Activated CD8-positive, alpha-beta memory T cell treated with anti-CD3 and anti-CD28 coated beads, Interleukin-2, amount 10 ng/mL, durations not matched to agents 7 days and 5 days (primary cell): Measurements from ENCODE around the gene GAB4. TPM values are rescaled to one million over a fixed set of nuclear protein-coding genes. Genes with fewer than 3 reads are reported as not detected.
"Not testable (repeated sequence)": the region's sequence is repeated elsewhere in the genome, so short reads cannot be mapped to it uniquely, and the experiment has no call there.

ENCODE experiments used
- ATAC-seq: fragments of 150-1000 bp; cut with Tn5 transposase; one replicate; pipeline ENCODE4 v1.10.0; 2021; ENCODE audit warnings: moderate library complexity
- CTCF ChIA-PET: fragments of 350-600 bp; sonication (Branson Sonifier 250); formaldehyde crosslinking; loops from one replicate; lab custom pipeline; 2021; ENCODE audit warnings: antibody characterized with exemption; lab: Charles Lee
- DNase-seq: peaks from one replicate; pipeline ENCODE4 v3.0.0-alpha.2; 2020
- H3K27ac Mint-ChIP-seq: one replicate; pipeline ENCODE4 v1.8.0; 2021; ENCODE audit warnings: mild to moderate bottlenecking, mixed read lengths
- H3K27me3 Mint-ChIP-seq: one replicate; pipeline ENCODE4 v1.8.0; 2021; ENCODE audit warnings: mixed read lengths
- H3K36me3 Mint-ChIP-seq: one replicate; pipeline ENCODE4 v1.8.0; 2021; ENCODE audit warnings: mild to moderate bottlenecking, mixed read lengths
- H3K4me1 Mint-ChIP-seq: one replicate; pipeline ENCODE4 v1.8.0; 2021; ENCODE audit warnings: mixed read lengths
- H3K4me3 Mint-ChIP-seq: one replicate; pipeline ENCODE4 v1.8.0; 2021; ENCODE audit warnings: mild to moderate bottlenecking, moderate library complexity, mixed read lengths
- H3K9me3 Mint-ChIP-seq: one replicate; pipeline ENCODE4 v1.8.0; 2022; ENCODE audit warnings: low read depth, mixed read lengths
- total RNA-seq, 2 experiments: library from RNA; stranded (reverse); gene quantifications; one replicate each; pipeline ENCODE4 v1.2.3, GENCODE V29; 2021

GAB4 gene
- total RNA-seq, 2 experiments from 2014 or later, result not detected

DNA sequence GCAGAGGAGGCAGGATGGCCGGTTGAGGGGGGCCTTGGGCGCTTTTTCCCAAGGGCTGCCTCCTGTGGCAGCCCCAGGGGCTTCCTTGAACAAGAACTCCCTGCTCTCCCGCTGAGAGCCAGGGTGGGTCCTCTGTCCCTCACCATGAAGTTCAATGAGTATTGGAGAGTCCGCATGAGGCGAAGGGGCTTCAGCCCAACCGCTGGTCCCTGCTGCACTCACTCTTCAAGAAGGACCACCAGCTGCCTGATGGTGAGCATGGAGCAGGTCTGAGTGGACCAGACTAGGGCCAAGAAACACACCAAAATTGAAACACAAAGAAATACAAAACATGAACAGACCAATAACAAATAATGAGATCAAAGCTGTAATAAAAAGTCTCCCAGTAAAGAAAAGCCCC, 7.5 kb upstream of the GAB4 start:
- H3K27ac Mint-ChIP-seq, H3K4me3 Mint-ChIP-seq, CTCF ChIA-PET, ATAC-seq, H3K4me1 Mint-ChIP-seq, DNase-seq, H3K9me3 Mint-ChIP-seq, H3K36me3 Mint-ChIP-seq: not testable (repeated sequence)
- peaks cover 27% of the 10 kb centered on the region for H3K27me3 Mint-ChIP-seq

DNA sequence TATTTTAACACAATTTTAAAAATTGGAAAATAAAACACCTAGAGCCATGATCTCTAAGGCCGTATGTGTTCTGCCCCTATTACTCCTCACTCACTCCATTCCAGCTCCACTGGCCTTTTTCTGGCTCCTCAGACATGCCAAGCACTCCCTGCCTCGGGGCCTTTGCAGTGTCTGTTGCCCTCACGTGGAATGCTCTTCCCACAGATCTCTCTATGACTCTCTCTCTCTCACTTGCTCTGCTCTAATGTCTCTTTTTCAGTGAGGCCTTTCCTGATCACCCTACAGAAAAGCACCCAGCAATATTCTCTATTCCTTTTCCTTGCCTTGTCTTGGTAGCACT, 6.0 kb upstream of the GAB4 start:
- peaks cover 17% of the 10 kb centered on the region for H3K27me3 Mint-ChIP-seq
- H3K4me1 Mint-ChIP-seq, H3K36me3 Mint-ChIP-seq, ATAC-seq, CTCF ChIA-PET, H3K27ac Mint-ChIP-seq, DNase-seq, H3K9me3 Mint-ChIP-seq, H3K4me3 Mint-ChIP-seq: not testable (repeated sequence)

DNA sequence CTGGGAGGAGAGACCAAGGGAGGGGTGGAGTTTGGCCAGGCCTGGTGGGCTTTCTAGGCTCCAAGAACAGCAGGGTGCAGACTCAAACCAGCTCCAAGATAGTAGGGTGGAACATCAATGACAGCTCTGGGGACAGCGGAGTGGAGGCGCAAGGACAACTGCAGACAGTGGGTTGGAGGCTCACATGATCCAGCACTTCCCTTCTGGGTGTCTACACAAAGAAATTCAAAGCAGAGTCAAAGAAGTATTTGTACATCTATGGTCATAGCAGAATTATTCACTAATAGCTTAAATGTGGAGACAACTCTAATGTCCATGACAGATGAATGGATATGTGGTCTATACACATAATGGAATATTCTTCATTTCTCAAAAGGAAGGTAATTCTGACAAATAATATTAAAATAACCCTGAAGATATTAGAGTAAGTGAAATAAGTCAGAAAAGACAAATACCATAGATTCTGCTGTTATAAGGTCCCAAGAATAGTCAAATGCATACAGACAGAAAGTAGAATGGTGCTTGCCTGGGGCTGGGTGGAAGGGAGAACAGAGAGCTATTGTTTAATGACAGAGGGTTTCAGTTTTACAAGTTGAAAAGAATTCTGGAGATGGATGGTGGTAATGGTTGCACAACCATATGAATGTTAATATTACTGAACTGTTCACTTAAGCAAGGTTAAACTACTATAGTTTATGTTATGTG, 5.5 kb upstream of the GAB4 start:
- no peak overlapping the region for H3K27ac Mint-ChIP-seq
- CTCF ChIA-PET, result no interaction called here
- no peak for ATAC-seq
- H3K4me1 Mint-ChIP-seq, result no peaks in the 10 kb centered on the region
- H3K36me3 Mint-ChIP-seq, result no peaks in the 10 kb centered on the region
- no peak overlapping the region for H3K4me3 Mint-ChIP-seq
- H3K27me3 Mint-ChIP-seq, result peaks cover 15% of the 10 kb centered on the region
- no peak for DNase-seq
- H3K9me3 Mint-ChIP-seq, result no peaks in the 10 kb centered on the region

DNA sequence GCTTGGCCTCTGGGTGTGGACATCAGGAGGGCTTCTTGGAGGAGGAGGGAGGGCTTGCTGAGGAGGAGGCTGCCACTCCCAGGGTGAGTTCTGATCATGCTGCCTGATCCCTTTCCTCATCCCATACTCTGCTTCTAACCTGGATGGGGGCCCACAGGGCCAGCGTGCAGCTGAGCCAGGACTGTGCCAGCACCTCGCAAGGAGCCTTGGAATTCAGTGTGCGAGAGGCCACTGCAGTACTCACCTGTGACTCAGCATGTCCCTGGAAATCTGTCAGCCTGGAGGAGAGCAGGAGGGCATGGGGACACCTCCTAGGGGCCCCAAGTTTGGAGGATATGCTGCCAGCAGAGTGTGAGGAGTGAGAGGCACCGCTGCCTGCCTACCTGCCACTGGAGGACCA, 4.2 kb upstream of the GAB4 start:
- no peaks in the 10 kb centered on the region for H3K36me3 Mint-ChIP-seq
- H3K27me3 Mint-ChIP-seq, result peaks cover 8% of the 10 kb centered on the region
- H3K4me1 Mint-ChIP-seq, result no peaks in the 10 kb centered on the region
- ATAC-seq, result no peak
- DNase-seq, result no peak
- CTCF ChIA-PET, result no interaction called here
- H3K9me3 Mint-ChIP-seq, result no peaks in the 10 kb centered on the region
- no peak overlapping the region for H3K4me3 Mint-ChIP-seq
- no peak overlapping the region for H3K27ac Mint-ChIP-seq

DNA sequence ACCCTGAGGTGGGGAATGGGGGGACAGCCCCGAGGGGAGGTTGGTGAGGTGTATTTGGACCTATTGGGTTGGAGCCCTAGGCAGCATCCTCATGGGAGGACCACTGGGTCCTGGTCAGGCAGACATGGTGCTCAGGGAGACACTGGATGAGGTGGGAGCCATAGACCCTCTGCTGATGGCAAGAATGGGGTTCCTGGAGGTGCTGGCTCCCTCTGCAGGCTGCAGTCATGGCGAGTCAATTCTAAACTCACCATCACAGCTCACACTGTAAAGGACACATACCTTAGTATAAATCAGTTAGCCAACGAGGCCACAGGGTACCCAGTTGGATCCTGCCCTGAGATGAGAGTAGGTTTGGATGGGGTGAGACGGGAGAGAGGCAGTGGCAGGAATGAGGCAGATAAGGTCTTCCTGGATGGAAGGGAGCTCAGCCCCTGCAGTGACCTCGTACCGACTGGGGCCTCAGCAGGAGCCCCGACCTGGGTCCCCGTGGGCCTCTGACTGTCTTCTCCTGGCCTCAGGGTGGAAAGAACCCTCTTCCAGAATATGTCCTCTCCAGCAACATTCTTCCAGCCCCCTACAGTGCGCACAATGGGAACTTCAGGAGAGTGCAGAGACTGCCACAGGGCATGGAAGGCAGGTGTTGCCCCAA, 1.7 kb upstream of the GAB4 start:
- DNase-seq (no peak), ATAC-seq (no peak)
- CTCF ChIA-PET, result interaction anchor here (2.2 kb wide), 1 partner anchor 48 kb away, joined by 4 read pairs; no protein-coding TSS in a partner anchor
- Mint-ChIP-seq H3K4me1 (no peaks in the 10 kb centered on the region), H3K4me3 (no peak overlapping the region), H3K9me3 (peaks cover 2% of the 10 kb centered on the region), H3K36me3 (no peaks in the 10 kb centered on the region), H3K27ac (no peak overlapping the region), H3K27me3 (peaks cover 21% of the 10 kb centered on the region)

DNA sequence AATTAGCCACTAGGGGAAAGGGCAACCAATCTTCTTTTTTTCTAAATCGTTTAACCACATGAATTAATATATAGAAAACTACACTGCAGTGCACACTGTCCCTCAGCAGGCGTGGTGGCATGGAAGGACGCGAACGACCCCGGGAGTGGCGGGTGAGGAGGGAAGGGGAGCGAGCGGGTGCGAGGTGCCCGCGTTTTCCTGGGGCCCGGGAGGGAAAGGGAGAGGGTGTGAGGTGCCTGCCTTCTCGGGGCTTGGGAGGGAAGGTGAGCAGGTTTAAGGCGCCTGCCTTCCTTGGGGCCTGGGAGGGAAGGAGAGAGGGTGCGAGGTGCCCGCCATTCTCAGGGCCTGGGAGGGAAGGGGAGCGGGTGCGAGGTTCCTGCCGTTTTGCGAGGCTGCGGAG, 765 bp downstream of the GAB4 start:
- H3K27ac Mint-ChIP-seq, result no peak overlapping the region
- H3K9me3 Mint-ChIP-seq, result peaks cover 2% of the 10 kb centered on the region
- no peak overlapping the region for H3K4me3 Mint-ChIP-seq
- ATAC-seq, result no peak
- H3K4me1 Mint-ChIP-seq, result no peaks in the 10 kb centered on the region
- CTCF ChIA-PET, result no interaction called here
- H3K27me3 Mint-ChIP-seq, result peaks cover 17% of the 10 kb centered on the region
- no peak for DNase-seq
- H3K36me3 Mint-ChIP-seq, result no peaks in the 10 kb centered on the region

DNA sequence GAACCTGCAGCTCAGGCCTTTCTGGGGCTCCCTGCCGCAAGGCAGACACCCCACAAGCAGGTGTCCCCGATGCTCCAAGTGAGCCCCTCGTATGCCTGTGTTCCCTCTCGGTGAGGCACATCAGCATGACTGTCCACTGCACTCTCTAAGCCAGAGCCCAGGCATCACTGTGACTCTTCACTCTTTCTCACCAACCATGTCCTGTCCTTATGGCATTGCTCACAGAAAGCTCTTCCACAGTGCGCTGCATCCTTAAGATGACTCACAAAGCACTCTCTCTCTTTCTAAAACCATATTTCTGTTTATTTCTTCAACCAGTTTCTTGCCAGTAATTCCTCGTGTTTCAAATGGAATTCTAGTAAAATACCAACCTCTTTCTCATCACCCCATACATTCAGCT, 18.1 kb downstream of the GAB4 start:
- DNase-seq (no peak), ATAC-seq (no peak)
- peaks cover 12% of the 10 kb centered on the region for H3K27me3 Mint-ChIP-seq
- H3K4me1 Mint-ChIP-seq, result no peaks in the 10 kb centered on the region
- H3K27ac Mint-ChIP-seq, result no peak overlapping the region
- CTCF ChIA-PET, result no interaction called here
- H3K4me3 Mint-ChIP-seq, result no peak overlapping the region
- H3K9me3 Mint-ChIP-seq, result no peaks in the 10 kb centered on the region
- no peaks in the 10 kb centered on the region for H3K36me3 Mint-ChIP-seq

DNA sequence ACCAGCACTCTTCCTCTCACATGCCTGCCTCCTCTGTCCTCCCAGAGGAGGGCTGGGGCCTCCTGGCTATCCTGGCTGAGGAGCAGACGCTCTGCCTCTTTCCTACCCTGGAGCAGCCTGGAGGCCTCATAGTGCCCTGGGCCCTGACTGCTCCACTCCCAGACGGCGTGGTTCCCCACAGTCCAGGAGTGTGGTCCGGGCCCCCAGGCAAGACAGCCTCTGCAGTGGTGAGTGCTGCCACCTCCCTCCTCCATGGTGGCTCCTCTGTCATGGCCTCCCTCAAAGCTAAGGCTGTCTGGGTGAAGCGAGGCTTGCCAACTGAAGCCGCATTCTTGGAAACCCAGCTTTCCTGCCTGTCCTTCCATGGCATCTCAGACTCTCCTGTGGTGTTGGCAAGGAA, 19.8 kb downstream of the GAB4 start:
- ATAC-seq (no peak), DNase-seq (no peak)
- Mint-ChIP-seq H3K27me3 (peaks cover 9% of the 10 kb centered on the region), H3K4me3 (no peak overlapping the region), H3K36me3 (no peaks in the 10 kb centered on the region), H3K27ac (no peak overlapping the region), H3K9me3 (peaks cover 4% of the 10 kb centered on the region), H3K4me1 (no peaks in the 10 kb centered on the region)
- CTCF ChIA-PET, result no interaction called here

DNA sequence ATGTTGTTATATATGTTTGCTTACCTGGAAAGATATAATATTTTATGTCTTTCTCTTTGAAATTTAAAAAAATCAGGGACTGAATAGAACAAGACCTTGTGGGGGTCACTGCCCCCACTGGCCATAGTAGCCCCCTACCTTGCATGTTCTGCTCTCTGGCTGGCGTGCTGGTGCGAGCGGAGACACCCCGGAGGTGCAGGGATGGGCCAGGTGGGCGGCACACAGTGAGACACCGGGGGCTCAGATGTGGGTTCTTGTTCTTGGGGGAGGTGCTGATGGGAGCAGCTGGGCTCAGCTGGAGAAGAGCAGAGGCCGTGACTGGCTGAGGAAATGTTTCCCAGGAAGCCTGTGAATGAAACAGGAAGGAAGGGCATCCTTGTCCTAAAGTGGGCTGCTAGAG, 20.2 kb downstream of the GAB4 start:
- ATAC-seq, result no peak
- Mint-ChIP-seq H3K27ac (no peak overlapping the region), H3K4me3 (no peak overlapping the region), H3K9me3 (peaks cover 6% of the 10 kb centered on the region), H3K4me1 (no peaks in the 10 kb centered on the region), H3K27me3 (peaks cover 9% of the 10 kb centered on the region), H3K36me3 (no peaks in the 10 kb centered on the region)
- CTCF ChIA-PET, result no interaction called here
- no peak for DNase-seq

DNA sequence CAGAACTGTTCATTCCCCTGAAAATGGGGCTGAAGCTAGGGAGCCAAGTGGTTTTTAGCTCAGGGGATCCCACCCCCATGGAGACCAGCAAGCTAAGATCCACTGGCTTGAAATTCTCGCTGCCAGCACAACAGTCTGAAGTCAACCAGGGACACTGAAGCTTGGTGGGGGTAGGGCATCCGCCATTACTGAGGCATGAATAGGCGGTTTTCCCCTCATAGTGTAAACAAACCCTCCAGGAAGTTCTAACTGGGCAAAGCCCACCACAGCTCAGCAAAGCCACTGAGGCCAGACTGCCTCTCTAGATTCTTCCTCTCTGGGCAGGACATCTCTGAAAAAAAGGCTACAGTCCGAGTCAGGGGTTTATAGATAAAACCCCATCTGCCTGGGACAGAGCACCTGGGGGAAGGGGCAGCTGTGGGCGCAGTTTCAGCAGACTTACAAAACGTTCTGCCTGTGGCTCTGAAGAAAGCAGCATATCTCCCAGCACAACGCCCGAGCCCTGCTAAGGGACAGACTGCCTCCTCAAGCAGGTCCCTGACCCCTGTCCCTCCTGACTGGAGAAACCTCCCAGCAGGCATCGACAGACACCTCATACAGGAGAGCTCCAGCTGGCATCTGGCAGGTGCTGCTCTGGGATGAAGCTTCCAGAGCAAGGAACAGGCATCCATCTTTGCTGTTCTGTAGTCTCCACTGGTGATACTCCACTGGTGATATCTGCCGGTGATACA, 32.7 kb downstream of the GAB4 start:
- CTCF ChIA-PET, result no interaction called here
- Mint-ChIP-seq H3K36me3 (no peaks in the 10 kb centered on the region), H3K4me3 (no peak overlapping the region)

DNA sequence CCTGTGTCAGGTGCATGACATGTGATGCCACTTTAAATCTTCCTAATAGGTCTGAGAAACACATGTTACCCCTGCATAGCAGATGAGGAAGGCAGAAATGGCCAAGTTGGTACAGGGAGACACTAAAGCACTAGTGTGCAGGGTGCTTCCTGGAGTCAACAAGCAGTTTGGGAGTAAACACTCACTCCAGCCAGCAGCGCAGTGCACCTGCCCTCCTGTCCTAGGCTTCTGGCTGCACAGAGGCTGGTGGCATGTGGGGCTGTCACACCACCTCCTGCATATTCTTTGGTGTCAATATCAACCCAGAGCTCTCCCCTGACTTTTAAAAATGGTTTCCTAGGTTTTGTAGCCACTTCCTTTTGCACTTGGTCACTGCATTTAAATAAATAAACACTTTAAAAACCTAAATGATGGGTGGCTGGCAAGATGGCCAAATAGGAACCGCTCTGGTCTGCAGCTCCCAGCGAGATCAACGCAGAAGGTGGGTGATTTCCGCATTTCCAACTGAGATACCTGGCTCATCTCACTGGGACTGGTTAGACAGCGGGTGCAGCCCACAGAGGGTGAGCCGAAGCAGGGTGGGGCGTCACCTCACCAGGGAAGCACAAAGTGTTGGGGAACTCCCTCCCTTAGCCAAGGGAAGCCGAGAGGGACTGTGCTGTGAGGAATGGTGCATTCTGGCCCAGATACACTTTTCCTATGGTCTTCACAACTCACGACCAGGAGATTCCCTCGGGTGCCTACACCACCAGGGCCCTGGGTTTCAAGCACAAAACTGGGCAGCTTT, 33.5 kb downstream of the GAB4 start:
- CTCF ChIA-PET, result no interaction called here
- ATAC-seq, result no peak
- no peaks in the 10 kb centered on the region for H3K9me3 Mint-ChIP-seq
- no peak overlapping the region for H3K27ac Mint-ChIP-seq
- no peak for DNase-seq
- no peaks in the 10 kb centered on the region for H3K36me3 Mint-ChIP-seq
- H3K27me3 Mint-ChIP-seq, result peaks cover 22% of the 10 kb centered on the region
- H3K4me1 Mint-ChIP-seq, result peaks cover 7% of the 10 kb centered on the region
- no peak overlapping the region for H3K4me3 Mint-ChIP-seq

More for the DNA sequence above, 32.7 kb downstream of the GAB4 start:
- Mint-ChIP-seq H3K9me3 (no peaks in the 10 kb centered on the region), H3K27me3 (peaks cover 22% of the 10 kb centered on the region), H3K27ac (no peak overlapping the region), H3K4me1 (peaks cover 3% of the 10 kb centered on the region)
- ATAC-seq, result no peak
- DNase-seq, result no peak

DNA sequence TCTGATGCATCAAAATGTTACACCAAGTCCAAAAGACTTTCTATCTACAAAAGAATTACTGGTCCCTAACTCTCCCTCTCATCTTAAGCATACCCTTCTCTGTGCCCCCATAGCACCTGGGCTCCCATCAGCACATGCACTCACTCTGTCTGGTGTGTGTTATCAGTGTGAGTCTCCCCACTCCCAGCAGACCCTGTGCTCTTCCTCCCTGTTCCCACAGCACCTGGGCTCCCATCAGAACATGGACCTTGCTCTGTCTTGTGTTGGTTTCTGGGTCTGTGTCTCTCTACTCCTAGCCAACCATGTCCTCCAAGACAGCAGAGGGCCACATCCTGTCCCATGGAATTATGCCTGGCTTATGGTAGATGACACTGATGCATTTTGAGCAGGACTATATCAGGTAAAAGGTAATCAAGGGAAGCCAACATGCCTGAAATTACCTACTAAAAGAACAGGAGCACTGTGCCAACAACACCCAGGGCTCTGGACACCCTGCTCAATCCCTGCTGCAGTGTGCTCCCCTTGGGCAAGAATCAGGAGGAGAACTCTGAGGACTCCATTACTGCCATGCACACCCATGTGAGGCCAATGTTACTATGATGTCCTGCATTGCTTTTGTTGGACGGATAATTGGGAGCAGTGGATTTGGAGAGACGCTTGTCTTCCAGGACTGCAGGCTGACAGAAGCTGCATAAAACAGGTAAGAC, 34.3 kb downstream of the GAB4 start:
- CTCF ChIA-PET, result no interaction called here
- no peaks in the 10 kb centered on the region for H3K36me3 Mint-ChIP-seq
- no peak overlapping the region for H3K27ac Mint-ChIP-seq
- H3K4me3 Mint-ChIP-seq, result no peak overlapping the region
- DNase-seq (no peak), ATAC-seq (no peak)
- H3K9me3 Mint-ChIP-seq, result no peaks in the 10 kb centered on the region
- peaks cover 22% of the 10 kb centered on the region for H3K27me3 Mint-ChIP-seq
- H3K4me1 Mint-ChIP-seq, result peaks cover 7% of the 10 kb centered on the region

DNA sequence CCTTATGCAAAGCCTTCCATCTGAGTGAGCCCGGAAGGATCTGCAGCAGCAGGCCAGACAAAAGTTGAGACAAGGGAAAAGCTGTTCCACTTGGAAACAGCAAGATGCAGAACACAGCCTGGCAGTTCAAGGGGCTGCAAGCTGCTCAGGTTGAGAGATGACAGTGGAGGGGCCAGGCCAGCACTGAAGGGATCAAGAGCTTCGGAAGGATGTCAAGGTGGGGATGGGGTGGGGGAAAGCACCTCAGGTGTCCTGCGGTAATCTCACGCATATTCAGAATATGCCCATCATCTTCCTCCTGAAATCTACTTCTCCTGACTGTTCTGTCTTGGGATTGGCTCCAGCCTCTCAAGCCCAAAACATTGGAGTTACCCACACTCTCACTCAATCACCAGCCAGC, 35.7 kb downstream of the GAB4 start:
- CTCF ChIA-PET, result no interaction called here
- DNase-seq, result no peak
- peaks cover 7% of the 10 kb centered on the region for H3K4me1 Mint-ChIP-seq

More for the DNA sequence above, 35.7 kb downstream of the GAB4 start:
- H3K27ac Mint-ChIP-seq, result no peak overlapping the region
- H3K27me3 Mint-ChIP-seq, result peaks cover 19% of the 10 kb centered on the region
- no peak for ATAC-seq
- H3K4me3 Mint-ChIP-seq, result no peak overlapping the region
- H3K36me3 Mint-ChIP-seq, result no peaks in the 10 kb centered on the region
- H3K9me3 Mint-ChIP-seq, result no peaks in the 10 kb centered on the region
